ENCODE measurements around the gene MKKS. TPM values are rescaled to one million over a fixed set of nuclear protein-coding genes. Genes with fewer than 3 reads are reported as not detected.
A peak's percentile ranks its signal among the peaks of the same experiment; 100 is the strongest.

Gene MKKS
- total and polyA plus RNA-seq, 10 of the 15 experiments (the other 5 are each of a cell fraction or from before 2014, with no cell fraction given) = 4.3 to 17.9 (median 7.7) TPM

GRCh38 chr20:10359621-10360040, 74.4 kb downstream of the MKKS start (continued):
- TF ChIP-seq ZNF592 (IDR thresholded peaks at IDR 0.05) = no peak
- no peak for TF ChIP-seq KDM1A (IDR thresholded peaks at IDR 0.05; ENCODE audit: borderline replicate concordance)
- peak; percentile 52; the same call in 1 of the 2 replicates for TF ChIP-seq NR2F1 (conservative IDR thresholded peaks at IDR 0.05)
- TF ChIP-seq BRCA1 (IDR thresholded peaks at IDR 0.05; ENCODE audit: low read depth, low read length) = no peak
- TF ChIP-seq POLR2A (IDR thresholded peaks at IDR 0.05; ENCODE audit: low read depth, low read length) = no peak
- no peak for TF ChIP-seq MYB (IDR thresholded peaks at IDR 0.05; ENCODE audit: borderline replicate concordance, low read depth, low read length)
- TF ChIP-seq EZH2 (IDR thresholded peaks at IDR 0.05; ENCODE audit: borderline replicate concordance, control insufficient read depth, low read depth, low read length) = no peak
- TF ChIP-seq NFYA (IDR thresholded peaks at IDR 0.05; ENCODE audit: borderline replicate concordance, low read depth, low read length) = no peak
- no peak; the same call in 1 of the 2 replicates for TF ChIP-seq ZNF384 (IDR thresholded peaks at IDR 0.05; ENCODE audit: borderline replicate concordance, low read depth, low read length)
- no peak for TF ChIP-seq CEBPB (IDR thresholded peaks at IDR 0.05; ENCODE audit: borderline replicate concordance in 1 of 2, low read depth in 2 of 2, low read length in 2 of 2)
- no peak for TF ChIP-seq E2F8 (IDR thresholded peaks at IDR 0.05; ENCODE audit: low read depth, partially characterized antibody)
- peak; percentile 68 for TF ChIP-seq ATF7 (IDR thresholded peaks at IDR 0.05; ENCODE audit: low read depth)
- no peak for TF ChIP-seq USF1 (IDR thresholded peaks at IDR 0.05; ENCODE audit: borderline replicate concordance, extremely low read length, insufficient read depth, low read depth, low read length)
- TF ChIP-seq IRF4 (IDR thresholded peaks at IDR 0.05; ENCODE audit: low read depth, low read length) = no peak
- TF ChIP-seq FOS (IDR thresholded peaks at IDR 0.05; ENCODE audit: borderline replicate concordance, extremely low read depth, insufficient read length) = no peak
- TF ChIP-seq RAD51 (IDR thresholded peaks at IDR 0.05) = peak; percentile 18; the same call in 1 of the 2 replicates
- TF ChIP-seq E2F4 (IDR thresholded peaks at IDR 0.05; ENCODE audit: low read depth, low read length) = no peak
- no peak for TF ChIP-seq POLR2AphosphoS2 (IDR thresholded peaks at IDR 0.05; ENCODE audit: low read depth, low read length)
- TF ChIP-seq IKZF2 (IDR thresholded peaks at IDR 0.05) = peak; percentile 35 to 63; a peak in 2 of 4 replicates
- TF ChIP-seq JUNB (IDR thresholded peaks at IDR 0.05) = no peak
- TF ChIP-seq FOXM1 (IDR thresholded peaks at IDR 0.05; ENCODE audit: low read depth, low read length) = no peak
- peak; percentile 47 for TF ChIP-seq SMAD1 (IDR thresholded peaks at IDR 0.05; ENCODE audit: low read depth, partially characterized antibody)

Measured in GM12878 (cell line).